ENCODE measurements around the gene UVRAG.

Gene UVRAG

GRCh38 chr11:76123248-76123647 lies 308.2 kb downstream of the UVRAG start:
- H3K9me3 ChIP-seq (ENCODE audit: control insufficient read depth, insufficient read depth, low read depth, low read length): no peaks in the 10 kb centered on the region
- no peaks in the 10 kb centered on the region for H3K36me3 ChIP-seq (ENCODE audit: control insufficient read depth in 2 of 2, insufficient read depth in 1 of 2, low read length in 2 of 2)
- TF ChIP-seq MYNN (tag by site-specific recombination; IDR thresholded peaks at IDR 0.05; ENCODE audit: borderline replicate concordance): no peak
- no peak for TF ChIP-seq ZNF239 (tag by site-specific recombination; IDR thresholded peaks at IDR 0.05)
- TF ChIP-seq ZNF214 (tag by site-specific recombination; IDR thresholded peaks at IDR 0.05; ENCODE audit: borderline replicate concordance): no peak
- TF ChIP-seq ZNF76 (tag by site-specific recombination; IDR thresholded peaks at IDR 0.05; ENCODE audit: borderline replicate concordance, low read depth): no peak
- no peak for TF ChIP-seq GLIS2 (tag by site-specific recombination; IDR thresholded peaks at IDR 0.05)
- TF ChIP-seq ZNF510 (tag by site-specific recombination; IDR thresholded peaks at IDR 0.05; ENCODE audit: insufficient replicate concordance): no peak
- no peak for TF ChIP-seq YY2 (tag by site-specific recombination; IDR thresholded peaks at IDR 0.05)
- TF ChIP-seq ATF2 (tag by site-specific recombination; IDR thresholded peaks at IDR 0.05; ENCODE audit: low read depth): no peak
- no peak for TF ChIP-seq ZNF654 (tag by site-specific recombination; IDR thresholded peaks at IDR 0.05; ENCODE audit: low read depth)
- TF ChIP-seq ZNF426 (tag by site-specific recombination; IDR thresholded peaks at IDR 0.05): no peak
- no peak for TF ChIP-seq ZNF473 (tag by site-specific recombination; IDR thresholded peaks at IDR 0.05)
- no peak for TF ChIP-seq ZNF202 (tag by site-specific recombination; IDR thresholded peaks at IDR 0.05; ENCODE audit: borderline replicate concordance)
- no peak for TF ChIP-seq ZNF132 (tag by site-specific recombination; IDR thresholded peaks at IDR 0.05; ENCODE audit: borderline replicate concordance)
- TF ChIP-seq ZFP69B (tag by site-specific recombination; IDR thresholded peaks at IDR 0.05): no peak
- TF ChIP-seq ZIC2 (tag by site-specific recombination; IDR thresholded peaks at IDR 0.05): no peak
- no peak for TF ChIP-seq ZFP41 (tag by site-specific recombination; IDR thresholded peaks at IDR 0.05; ENCODE audit: borderline replicate concordance)
- no peak for TF ChIP-seq ZNF747 (tag by site-specific recombination; IDR thresholded peaks at IDR 0.05)
- TF ChIP-seq FEZF1 (tag by site-specific recombination; IDR thresholded peaks at IDR 0.05): no peak
- H3K4me1 ChIP-seq (ENCODE audit: control insufficient read depth, insufficient read depth, low read length): no peaks in the 10 kb centered on the region
- no peak overlapping the region for H3K27ac ChIP-seq (ENCODE audit: extremely low read depth, low read depth, low read length)
- ChIA-PET CTCF (no interaction called here), POLR2A (no interaction called here)
- H3K4me3 ChIP-seq (ENCODE audit: low read depth, low read length): no peak overlapping the region

GRCh38 chr11:76124905-76125770 lies 310.1 kb downstream of the UVRAG start:
- Histone ChIP-seq H3K9me3 (ENCODE audit: control insufficient read depth, insufficient read depth, low read depth, low read length) (no peaks in the 10 kb centered on the region), H3K36me3 (ENCODE audit: control insufficient read depth in 2 of 2, insufficient read depth in 1 of 2, low read length in 2 of 2) (no peaks in the 10 kb centered on the region), H3K4me1 (ENCODE audit: control insufficient read depth, insufficient read depth, low read length) (no peaks in the 10 kb centered on the region), H3K27ac (ENCODE audit: extremely low read depth, low read depth, low read length) (no peak overlapping the region), H3K4me3 (ENCODE audit: low read depth, low read length) (no peak overlapping the region)
- POLR2A ChIA-PET: no interaction called here
- CTCF ChIA-PET: interaction anchor here (0.7 kb wide), 1 partner anchor 1002 kb away, joined by 3 read pairs; no protein-coding TSS in a partner anchor
- TF ChIP-seq WT1 (tag by site-specific recombination; IDR thresholded peaks at IDR 0.05) (no peak), ZNF146 (tag by site-specific recombination; IDR thresholded peaks at IDR 0.05) (no peak), ATF2 (tag by site-specific recombination; IDR thresholded peaks at IDR 0.05; ENCODE audit: low read depth) (no peak), ZNF776 (tag by site-specific recombination; IDR thresholded peaks at IDR 0.05; ENCODE audit: borderline replicate concordance) (no peak), ZNF223 (tag by site-specific recombination; IDR thresholded peaks at IDR 0.05) (no peak), ZNF366 (tag by site-specific recombination; conservative IDR thresholded peaks at IDR 0.05) (no peak), ZSCAN4 (tag by site-specific recombination; IDR thresholded peaks at IDR 0.05) (no peak), PRDM4 (tag by site-specific recombination; IDR thresholded peaks at IDR 0.05) (no peak), ZNF701 (tag by site-specific recombination; IDR thresholded peaks at IDR 0.05) (no peak), ZNF521 (tag by site-specific recombination; IDR thresholded peaks at IDR 0.05) (no peak), ZEB2 (tag by site-specific recombination; IDR thresholded peaks at IDR 0.05) (no peak)

Measured in HEK293 (cell line).